GM04504 (cell line): ENCODE data around the gene NRF1.

Experiments
- DNase-seq: peaks from one replicate; pipeline ENCODE4 v3.0.0-alpha.2; 2012; ENCODE audit warnings: low read depth

The NRF1 gene

GRCh38 chr7:129771201-129771927 is 159.8 kb downstream of the NRF1 start:
- no peak for DNase-seq

DNA sequence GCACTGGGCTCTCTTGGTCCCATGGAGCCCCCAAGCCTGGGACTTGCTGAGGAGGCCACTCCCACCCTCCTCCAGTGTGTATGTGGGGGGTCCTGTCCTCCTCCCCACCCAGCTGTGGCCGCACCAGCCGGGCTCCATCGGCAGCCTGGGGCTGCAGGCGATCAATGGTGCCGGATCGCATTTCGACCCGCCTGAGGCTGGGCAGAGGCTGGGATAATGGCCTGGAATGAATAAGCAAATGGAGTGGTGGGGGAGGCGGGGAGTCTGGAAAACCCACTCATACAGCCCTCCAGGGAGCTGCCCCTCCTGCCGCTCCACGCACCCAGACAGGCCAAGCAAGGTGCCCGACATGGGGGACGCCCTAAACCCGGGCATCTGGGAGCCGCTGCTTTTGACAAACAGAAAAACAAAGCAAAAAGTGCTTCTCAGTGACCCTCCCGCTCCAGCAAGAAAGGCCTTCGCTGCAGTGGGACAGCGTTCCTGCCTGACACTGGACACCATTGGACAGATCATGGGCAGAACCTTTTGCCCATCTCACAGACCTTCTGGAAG is 160.5 kb downstream of the NRF1 start:
- DNase-seq = no peak

DNA sequence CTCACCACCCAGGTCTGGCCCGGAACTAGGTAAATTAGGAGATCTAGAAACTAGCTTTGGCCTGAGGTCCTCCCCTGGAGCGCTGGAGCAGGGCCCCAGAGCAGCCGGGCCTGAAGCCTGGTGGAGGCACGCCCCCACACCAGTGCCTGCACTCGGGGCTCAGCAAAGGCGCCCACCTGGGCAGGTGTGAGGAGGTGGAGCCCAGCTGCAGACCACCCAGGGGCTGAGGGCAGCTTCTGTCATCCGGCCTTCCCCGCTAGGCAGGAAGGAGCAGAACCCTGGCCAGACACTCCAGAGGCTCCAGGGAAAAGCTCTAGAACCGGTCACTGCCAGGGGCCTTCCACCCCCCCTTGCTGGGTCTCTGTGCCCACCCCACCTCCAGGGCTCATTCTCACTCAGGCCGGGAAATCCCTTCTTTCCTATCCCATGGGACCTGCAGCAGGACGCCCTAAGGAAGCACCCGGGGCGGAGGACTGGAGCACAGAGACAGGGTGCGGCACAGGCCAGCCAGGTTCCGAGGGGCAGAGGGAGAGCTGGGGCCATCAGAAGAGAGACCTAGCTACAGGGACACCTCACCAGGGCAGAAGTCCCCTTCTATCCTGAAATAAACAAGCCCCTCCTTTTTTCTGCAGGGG is 161.2 kb downstream of the NRF1 start:
- no peak for DNase-seq

DNA sequence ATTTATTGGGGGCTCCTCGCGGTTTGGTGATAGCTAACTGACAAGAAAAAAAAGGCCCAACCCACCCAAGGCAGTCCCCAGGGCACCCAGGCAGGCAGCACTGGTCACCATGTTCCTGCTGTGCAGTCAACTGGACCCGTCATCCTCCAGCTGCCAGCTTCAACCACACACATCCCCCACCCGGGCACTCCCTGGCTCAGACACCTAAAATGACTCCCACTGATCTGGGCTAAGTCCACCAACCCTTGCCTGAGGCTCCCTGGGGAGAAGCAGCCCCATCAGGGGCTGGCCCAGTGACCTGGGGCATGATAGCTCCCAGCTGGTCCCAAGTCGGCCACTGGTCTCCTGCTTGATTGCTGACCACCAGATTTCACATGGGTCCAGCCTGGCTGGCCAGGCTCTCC is 161.8 kb downstream of the NRF1 start:
- DNase-seq = no peak

GRCh38 chr7:129773871-129774270 is 162.4 kb downstream of the NRF1 start:
- DNase-seq = no peak

- no peak for DNase-seq
These were observed 162.8 kb downstream of the NRF1 start for GRCh38 chr7:129774359-129774758.

- no peak for DNase-seq
These were observed 163.6 kb downstream of the NRF1 start for GRCh38 chr7:129774871-129775694.

DNA sequence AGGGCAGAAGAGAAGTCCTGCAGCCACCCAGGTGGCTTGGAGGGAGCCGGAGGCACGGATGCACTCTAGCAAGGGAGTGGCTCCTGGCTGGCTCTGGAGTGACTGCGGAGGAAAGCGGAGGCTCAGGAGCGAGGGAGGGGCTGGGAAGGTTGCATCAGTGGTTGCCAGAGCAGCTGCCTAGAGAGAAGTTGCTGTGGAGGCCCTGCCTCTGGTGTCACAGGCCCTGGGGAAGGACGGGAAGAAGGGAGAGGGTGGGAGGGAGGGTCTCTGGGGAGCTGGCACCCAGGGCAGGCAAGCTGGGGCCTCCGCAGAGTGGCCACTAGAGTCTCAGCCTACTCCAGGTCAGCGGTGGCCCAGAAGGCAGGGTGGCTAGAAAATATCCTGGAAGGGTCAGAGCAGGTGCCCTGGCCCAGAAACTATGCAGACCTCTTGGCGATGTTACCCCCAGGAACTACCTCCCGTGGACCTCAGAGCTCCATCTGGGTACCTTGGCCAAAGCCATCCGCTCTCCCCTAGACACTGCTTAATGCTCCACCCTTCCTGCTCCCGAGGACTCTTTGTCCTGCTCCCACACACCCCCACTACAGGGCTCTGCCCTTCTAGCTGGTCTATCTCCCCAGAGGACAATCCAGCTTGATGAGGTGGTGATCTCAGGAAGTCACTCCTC is 164.3 kb downstream of the NRF1 start:
- DNase-seq = no peak

- DNase-seq = no peak
These were observed 164.8 kb downstream of the NRF1 start for GRCh38 chr7:129776362-129776722.

DNA sequence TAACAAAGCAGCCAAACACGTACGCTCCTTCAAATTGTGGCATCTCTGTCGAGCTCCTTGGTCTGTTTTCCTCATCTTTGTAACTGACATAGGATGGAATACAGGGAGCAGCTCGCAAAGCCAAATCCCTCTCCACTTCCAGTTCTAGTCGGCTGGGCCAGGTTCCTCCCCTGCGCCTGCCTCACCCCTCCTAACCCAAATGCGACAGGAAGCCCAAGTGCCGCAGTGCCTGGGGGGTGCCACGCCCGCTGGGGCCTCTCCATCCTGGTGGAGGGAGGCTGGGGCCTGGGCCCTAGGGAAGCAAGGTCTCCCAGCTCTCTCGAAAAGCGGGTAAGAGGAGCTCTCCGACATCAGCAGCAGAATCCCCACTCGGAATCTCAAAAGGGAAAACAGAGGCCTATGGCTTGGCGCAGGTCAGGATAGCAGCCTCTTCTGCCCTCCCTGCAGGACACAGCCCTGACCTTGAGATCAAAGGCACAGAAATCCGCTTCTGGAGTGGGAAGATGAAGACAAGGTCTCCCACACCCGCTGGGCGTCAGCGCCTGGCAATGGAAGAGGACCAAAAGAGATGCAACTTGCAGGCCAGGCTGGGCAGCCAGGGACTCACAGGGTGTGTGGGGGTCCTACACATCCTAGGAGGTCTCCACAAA is 165.8 kb downstream of the NRF1 start:
- no peak for DNase-seq

DNA sequence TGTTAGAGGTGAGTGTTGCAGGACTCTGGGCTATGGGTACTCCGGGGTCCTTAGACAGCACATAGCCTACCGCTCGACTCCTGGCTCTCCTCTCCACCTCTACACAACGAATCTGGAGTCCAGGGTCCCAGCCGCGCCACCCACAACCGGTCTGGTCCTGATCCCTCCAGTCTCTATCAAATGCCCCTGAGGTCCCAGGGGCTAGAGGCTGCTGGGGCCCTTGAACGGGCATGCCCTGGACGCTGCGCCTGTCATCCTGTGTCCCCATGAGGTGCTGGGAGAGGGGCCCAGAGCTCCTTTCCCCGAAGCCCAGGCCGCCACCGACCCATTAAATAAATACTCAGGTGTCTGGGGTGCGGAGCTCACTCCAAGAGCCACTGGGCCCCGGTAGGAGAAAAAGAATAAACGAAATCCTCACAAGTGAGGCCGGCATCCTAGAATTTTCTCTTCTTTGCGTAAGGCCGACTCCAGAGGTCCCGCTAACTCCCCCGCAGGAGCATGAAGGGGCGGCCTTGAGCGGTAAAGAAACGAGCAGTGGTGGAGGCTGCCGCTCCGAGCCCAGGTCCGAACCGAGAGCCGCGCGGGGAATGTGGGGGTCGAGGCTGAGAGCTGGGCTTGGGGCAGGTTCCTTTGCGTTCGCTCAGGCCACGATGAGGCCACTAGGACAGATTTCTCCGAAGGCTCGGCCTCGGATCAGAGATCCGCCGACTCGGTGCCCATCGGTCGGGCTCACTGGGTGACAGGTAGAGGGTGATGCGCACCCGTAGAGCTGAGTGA is 166.7 kb downstream of the NRF1 start:
- DNase-seq = no peak

GRCh38 chr7:129778770-129779601 is 167.5 kb downstream of the NRF1 start:
- DNase-seq = no peak

DNA sequence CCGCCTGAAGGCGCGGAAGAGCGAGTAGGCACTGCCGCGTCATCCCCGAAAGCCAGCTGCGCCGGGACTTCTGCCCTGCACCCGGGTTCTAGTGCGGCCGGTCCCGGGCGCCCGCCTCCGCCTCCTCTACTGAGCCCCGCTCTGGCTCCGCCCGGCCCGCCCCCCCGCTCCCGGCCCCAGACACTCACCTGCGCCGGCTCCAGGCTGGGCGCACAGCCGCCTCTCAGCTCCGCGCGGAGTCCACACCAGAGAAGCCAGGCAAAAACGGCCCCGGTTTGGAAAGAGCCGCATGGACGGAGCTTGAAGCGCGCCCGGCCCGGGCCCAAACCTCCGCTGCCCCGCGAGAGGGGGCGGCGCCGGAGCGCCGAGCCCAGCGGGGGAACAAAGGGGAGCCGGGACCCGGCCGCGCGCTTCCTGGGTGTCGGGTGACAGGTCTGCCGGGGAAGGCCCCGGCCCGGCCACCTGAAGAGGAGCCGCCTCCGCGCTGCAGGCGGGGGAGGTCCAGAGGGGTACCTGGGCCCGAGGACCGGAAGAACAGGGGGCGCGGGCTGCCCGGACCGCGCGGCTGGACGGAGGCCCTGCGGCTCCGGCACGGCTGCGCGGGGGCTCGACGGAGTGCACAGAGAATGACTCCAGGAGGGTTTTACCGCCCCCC is 168.2 kb downstream of the NRF1 start:
- DNase-seq = no peak

DNA sequence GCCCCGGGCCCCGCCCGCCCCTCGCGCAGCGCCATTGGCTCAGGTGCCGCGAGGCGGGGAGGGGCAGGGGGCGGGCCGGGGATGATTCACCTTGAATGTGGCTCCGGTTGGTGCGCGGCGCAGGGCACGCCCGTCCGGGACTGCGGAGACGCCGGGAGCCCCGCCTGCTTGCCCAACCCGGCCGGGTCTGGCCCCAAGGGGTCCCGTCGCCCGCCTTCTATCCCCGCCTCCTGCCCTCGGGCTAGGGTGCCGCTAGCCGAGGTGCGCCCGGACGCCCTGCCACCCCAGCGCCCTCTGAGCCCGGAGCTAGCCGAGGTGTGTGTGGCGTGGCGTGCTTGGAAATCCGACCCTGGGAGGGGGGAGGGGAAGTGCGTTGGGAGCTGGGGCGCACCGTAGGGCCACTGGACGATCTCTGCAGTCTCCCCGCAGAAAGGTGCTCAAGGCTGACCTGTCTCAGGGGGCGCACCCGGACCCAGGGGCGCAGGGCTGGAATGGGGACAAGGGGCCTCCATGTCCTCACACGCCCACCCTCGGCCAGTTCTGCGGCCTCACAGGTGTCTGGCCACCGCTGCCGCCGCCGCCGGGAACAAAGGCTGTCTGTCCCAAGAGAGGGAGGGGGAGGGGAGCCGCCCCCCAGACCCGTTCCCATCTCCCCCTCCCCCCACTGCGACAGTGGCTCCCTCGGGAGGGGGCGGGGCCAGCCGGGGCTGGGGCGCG is 168.9 kb downstream of the NRF1 start:
- no peak for DNase-seq

GRCh38 chr7:129780974-129781927 is 169.7 kb downstream of the NRF1 start:
- DNase-seq = no peak

- no peak for DNase-seq
These were observed 170.7 kb downstream of the NRF1 start for GRCh38 chr7:129781928-129782817.
